Hepatocyte (in vitro differentiated cells): ENCODE results near the gene CCDC142.

Experiments
- CTCF ChIP-seq: fragments of 200-600 bp; sonication (generic); IDR thresholded peaks from 2 replicates; pipeline ENCODE4 v1.5.1; 2016; ENCODE audit warnings: antibody characterized with exemption, mild to moderate bottlenecking; ENCODE audit not compliant: poor library complexity
- EZH2phosphoT487 ChIP-seq: fragments of 200-600 bp; sonication (generic); IDR thresholded peaks from one replicate; pipeline ENCODE4 v1.6.1; 2018; ENCODE audit warnings: antibody characterized with exemption, mild to moderate bottlenecking, low read depth, moderate library complexity; ENCODE audit not compliant: unreplicated experiment, severe bottlenecking

- TF ChIP-seq CTCF = no peak
- no peak for TF ChIP-seq EZH2phosphoT487
Observed at GRCh38 chr2:74461187-74462053, 21.4 kb downstream of the CCDC142 start.
